HepG2 (cell line): Measurements from ENCODE around the gene ARHGAP19. TPM values are rescaled to one million over a fixed set of nuclear protein-coding genes. Genes with fewer than 3 reads are reported as not detected.
A peak's percentile ranks its signal among the peaks of the same experiment; 100 is the strongest.

Experiments
- ARID4A ChIP-seq: sonication (generic); formaldehyde crosslinking; IDR thresholded peaks from 2 replicates; pipeline ENCODE4 v1.5.0; 2020; ENCODE audit warnings: mild to moderate bottlenecking, missing genetic modification reagents, borderline replicate concordance
- GABPA ChIP-seq, 2 experiments: IDR thresholded peaks; 2 replicates each; pipeline ENCODE4 v1.6.1; 2011 to 2016; ENCODE audit warnings: low read depth in 2 of 2, low read length in 1 of 2, missing biosample characterization in 1 of 2, missing genetic modification characterization in 1 of 2
- HDAC2 ChIP-seq: sonication (generic); formaldehyde crosslinking; IDR thresholded peaks from 2 replicates; pipeline ENCODE4 v1.4.0; 2020; ENCODE audit warnings: missing genetic modification reagents
- IRF1 ChIP-seq: sonication (generic); formaldehyde crosslinking; IDR thresholded peaks from 2 replicates; pipeline ENCODE4 v1.4.0; 2020; ENCODE audit warnings: low read depth, mild to moderate bottlenecking, missing genetic modification reagents
- MXD4 ChIP-seq: IDR thresholded peaks from 2 replicates; pipeline ENCODE4 v1.6.1; 2016; ENCODE audit warnings: mild to moderate bottlenecking, missing biosample characterization, missing genetic modification reagents
- POGZ ChIP-seq: sonication (generic); formaldehyde crosslinking; IDR thresholded peaks from 2 replicates; pipeline ENCODE4 v1.4.0; 2020; ENCODE audit warnings: mild to moderate bottlenecking, missing genetic modification reagents
- THAP7 ChIP-seq: sonication (generic); formaldehyde crosslinking; IDR thresholded peaks from 2 replicates; pipeline ENCODE4 v1.8.1; 2023; ENCODE audit warnings: mild to moderate bottlenecking, missing genetic modification reagents
- ZBTB40 ChIP-seq, 2 experiments: fragments of 450-650 bp in 1 of 2; sonication (generic) in 1 of 2; formaldehyde crosslinking in 1 of 2; IDR thresholded peaks; 2 replicates each; pipeline versions ENCODE4 v1.6.1 to v1.8.0; 2016 to 2022; ENCODE audit warnings: antibody characterized with exemption in 1 of 2, mild to moderate bottlenecking in 1 of 2, missing genetic modification reagents in 1 of 2
- ZNF24 ChIP-seq: fragments of 450-650 bp; IDR thresholded peaks from 2 replicates; pipeline ENCODE4 v1.6.1; 2017; ENCODE audit warnings: antibody characterized with exemption, mild to moderate bottlenecking
- ZNF777 ChIP-seq: sonication (generic); formaldehyde crosslinking; IDR thresholded peaks from 2 replicates; pipeline ENCODE4 v1.4.0; 2020; ENCODE audit warnings: missing genetic modification reagents
- ZSCAN20 ChIP-seq: sonication (generic); formaldehyde crosslinking; IDR thresholded peaks from 2 replicates; pipeline ENCODE4 v1.4.0; 2020; ENCODE audit warnings: missing genetic modification reagents, mild to moderate bottlenecking, borderline replicate concordance
- polyA plus RNA-seq, 8 experiments: library from polyadenylated mRNA; depleted of rRNA in 3 of 8; stranded (reverse) in 7 of 8; unstranded in 1 of 8; fragments of >200 nt; fragmentation: Illumina TruSeq in 4 of 8; extraction: Trizol in 4 of 8; gene quantifications; 2 replicates each; pipeline versions ENCODE4 v1.2.1 to v1.2.3, GENCODE V29; 2011 to 2016; ENCODE audit warnings: low read depth in 4 of 8, missing spikeins in 1 of 8, mixed read lengths in 1 of 8; ENCODE audit not compliant: insufficient read depth in 1 of 8
- total RNA-seq, 5 experiments: library from RNA; depleted of rRNA; stranded (reverse); fragments of >200 nt; fragmentation: Illumina TruSeq; extraction: Trizol; gene quantifications; 2 replicates each; pipeline ENCODE4 v1.2.3, GENCODE V29; 2016; ENCODE audit warnings: low read depth in 1 of 5

The ARHGAP19 gene
- total and polyA plus RNA-seq, 2 of the 13 experiments (the other 11 are each of a cell fraction or from before 2014, with no cell fraction given) = 7.6 to 10.0 TPM

GRCh38 chr10:97318772-97319651 is 26.6 kb upstream of the ARHGAP19 start, which contains the start of gene FRAT1 (continued):
- TF ChIP-seq ZBTB40 (IDR thresholded peaks at IDR 0.05) = no peak
- no peak for TF ChIP-seq ZBTB40 (CRISPR knock-in tag; IDR thresholded peaks at IDR 0.05)
- no peak for TF ChIP-seq ZNF24
- peak; percentile 56 for TF ChIP-seq GABPA (IDR thresholded peaks at IDR 0.05; ENCODE audit: low read depth, low read length)
- TF ChIP-seq GABPA (CRISPR knock-in tag; IDR thresholded peaks at IDR 0.05; ENCODE audit: low read depth) = peak; percentile 42; the same call in 1 of the 2 replicates
- peak; percentile 51; the same call in 1 of the 2 replicates for TF ChIP-seq ARID4A (CRISPR knock-in tag)
- TF ChIP-seq ZSCAN20 (CRISPR knock-in tag) = 0 out of 2 replicates have a peak, but pooled peaks have one; percentile 29
- no peak for TF ChIP-seq THAP7 (CRISPR knock-in tag)
- no peak for TF ChIP-seq HDAC2 (CRISPR knock-in tag)
- TF ChIP-seq IRF1 (CRISPR knock-in tag) = no peak
- 0 out of 2 replicates have a peak, but pooled peaks have one; percentile 57 for TF ChIP-seq POGZ (CRISPR knock-in tag)
- TF ChIP-seq MXD4 = peak; percentile 33; the same call in 1 of the 2 replicates
- TF ChIP-seq ZNF777 (CRISPR knock-in tag) = no peak
